HL-60 (cell line): Measurements from ENCODE around the gene DEF6.

Experiments
- DNase-seq, 2 experiments: peaks; one replicate each; pipeline ENCODE4 v3.0.0-alpha.2; 2010 to 2020; ENCODE audit warnings: low read depth in 1 of 2, low spot score in 1 of 2
- H3K27ac ChIP-seq: fragments of 250-450 bp; sonication (Bioruptor Pico); replicated peaks from 2 replicates; pipeline ENCODE4 v1.5.1; 2020; ENCODE audit warnings: mild to moderate bottlenecking, moderate library complexity
- H3K27me3 ChIP-seq: fragments of 250-450 bp; sonication (Bioruptor Pico); 2 replicates; pipeline ENCODE4 v1.5.1; 2021; ENCODE audit warnings: mild to moderate bottlenecking, moderate library complexity; ENCODE audit not compliant: insufficient read depth, poor library complexity, severe bottlenecking
- H3K4me3 ChIP-seq: replicated peaks from 2 replicates; pipeline ENCODE4 v1.5.1; 2011; ENCODE audit warnings: mild to moderate bottlenecking, control low read depth, low read length; ENCODE audit not compliant: insufficient read depth
- GABPA ChIP-seq: IDR thresholded peaks from 2 replicates; pipeline ENCODE4 v1.6.1; 2012; ENCODE audit warnings: low read depth
- POLR2AphosphoS5 ChIP-seq: IDR thresholded peaks from 2 replicates; pipeline ENCODE4 v1.6.1; 2012; ENCODE audit warnings: low read depth
- SPI1 ChIP-seq: IDR thresholded peaks from 2 replicates; pipeline ENCODE4 v1.6.1; 2012; ENCODE audit warnings: low read depth, mild to moderate bottlenecking, borderline replicate concordance
- TF ChIP-seq, protein P1 (sequence below): IDR thresholded peaks from 2 replicates; pipeline ENCODE4 v1.6.1; 2012; ENCODE audit warnings: low read depth; ENCODE audit not compliant: insufficient replicate concordance
- TF ChIP-seq, protein P2 (sequence below): IDR thresholded peaks from one replicate; pipeline ENCODE4 v1.5.1; 2011; ENCODE audit warnings: low read length, control low read depth, inconsistent platforms; ENCODE audit not compliant: insufficient read depth

DEF6 gene

DNA sequence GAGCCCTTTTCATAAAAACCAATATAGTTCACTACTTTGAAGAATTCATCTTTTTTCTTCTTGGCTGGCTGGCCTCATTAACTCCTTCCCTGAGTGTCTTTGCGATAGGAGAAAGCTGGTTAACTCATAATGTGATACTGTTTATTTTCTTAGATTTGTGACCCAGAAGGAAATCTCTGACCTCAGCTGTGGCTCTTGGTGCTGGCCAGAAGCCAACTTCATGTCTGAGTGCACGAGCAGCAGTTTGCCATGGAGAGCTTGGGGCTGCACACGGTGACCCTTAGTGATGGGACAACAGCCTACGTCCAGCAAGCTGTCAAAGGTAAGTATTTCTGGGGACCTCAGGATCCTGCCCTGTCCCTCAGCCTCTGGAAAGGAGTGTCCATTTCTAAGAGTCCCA is 16.7 kb upstream of the DEF6 start:
- Histone ChIP-seq H3K27ac (no peak overlapping the region), H3K4me3 (no peak overlapping the region), H3K27me3 (no peaks in the 10 kb centered on the region)
- TF ChIP-seq GABPA (no peak), SPI1 (no peak), POLR2AphosphoS5 (no peak)
- TF ChIP-seq, protein P1, sequence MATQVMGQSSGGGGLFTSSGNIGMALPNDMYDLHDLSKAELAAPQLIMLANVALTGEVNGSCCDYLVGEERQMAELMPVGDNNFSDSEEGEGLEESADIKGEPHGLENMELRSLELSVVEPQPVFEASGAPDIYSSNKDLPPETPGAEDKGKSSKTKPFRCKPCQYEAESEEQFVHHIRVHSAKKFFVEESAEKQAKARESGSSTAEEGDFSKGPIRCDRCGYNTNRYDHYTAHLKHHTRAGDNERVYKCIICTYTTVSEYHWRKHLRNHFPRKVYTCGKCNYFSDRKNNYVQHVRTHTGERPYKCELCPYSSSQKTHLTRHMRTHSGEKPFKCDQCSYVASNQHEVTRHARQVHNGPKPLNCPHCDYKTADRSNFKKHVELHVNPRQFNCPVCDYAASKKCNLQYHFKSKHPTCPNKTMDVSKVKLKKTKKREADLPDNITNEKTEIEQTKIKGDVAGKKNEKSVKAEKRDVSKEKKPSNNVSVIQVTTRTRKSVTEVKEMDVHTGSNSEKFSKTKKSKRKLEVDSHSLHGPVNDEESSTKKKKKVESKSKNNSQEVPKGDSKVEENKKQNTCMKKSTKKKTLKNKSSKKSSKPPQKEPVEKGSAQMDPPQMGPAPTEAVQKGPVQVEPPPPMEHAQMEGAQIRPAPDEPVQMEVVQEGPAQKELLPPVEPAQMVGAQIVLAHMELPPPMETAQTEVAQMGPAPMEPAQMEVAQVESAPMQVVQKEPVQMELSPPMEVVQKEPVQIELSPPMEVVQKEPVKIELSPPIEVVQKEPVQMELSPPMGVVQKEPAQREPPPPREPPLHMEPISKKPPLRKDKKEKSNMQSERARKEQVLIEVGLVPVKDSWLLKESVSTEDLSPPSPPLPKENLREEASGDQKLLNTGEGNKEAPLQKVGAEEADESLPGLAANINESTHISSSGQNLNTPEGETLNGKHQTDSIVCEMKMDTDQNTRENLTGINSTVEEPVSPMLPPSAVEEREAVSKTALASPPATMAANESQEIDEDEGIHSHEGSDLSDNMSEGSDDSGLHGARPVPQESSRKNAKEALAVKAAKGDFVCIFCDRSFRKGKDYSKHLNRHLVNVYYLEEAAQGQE, result no peak
- TF ChIP-seq, protein P2, sequence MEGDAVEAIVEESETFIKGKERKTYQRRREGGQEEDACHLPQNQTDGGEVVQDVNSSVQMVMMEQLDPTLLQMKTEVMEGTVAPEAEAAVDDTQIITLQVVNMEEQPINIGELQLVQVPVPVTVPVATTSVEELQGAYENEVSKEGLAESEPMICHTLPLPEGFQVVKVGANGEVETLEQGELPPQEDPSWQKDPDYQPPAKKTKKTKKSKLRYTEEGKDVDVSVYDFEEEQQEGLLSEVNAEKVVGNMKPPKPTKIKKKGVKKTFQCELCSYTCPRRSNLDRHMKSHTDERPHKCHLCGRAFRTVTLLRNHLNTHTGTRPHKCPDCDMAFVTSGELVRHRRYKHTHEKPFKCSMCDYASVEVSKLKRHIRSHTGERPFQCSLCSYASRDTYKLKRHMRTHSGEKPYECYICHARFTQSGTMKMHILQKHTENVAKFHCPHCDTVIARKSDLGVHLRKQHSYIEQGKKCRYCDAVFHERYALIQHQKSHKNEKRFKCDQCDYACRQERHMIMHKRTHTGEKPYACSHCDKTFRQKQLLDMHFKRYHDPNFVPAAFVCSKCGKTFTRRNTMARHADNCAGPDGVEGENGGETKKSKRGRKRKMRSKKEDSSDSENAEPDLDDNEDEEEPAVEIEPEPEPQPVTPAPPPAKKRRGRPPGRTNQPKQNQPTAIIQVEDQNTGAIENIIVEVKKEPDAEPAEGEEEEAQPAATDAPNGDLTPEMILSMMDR, result no peak
- DNase-seq, result no peak

DNA sequence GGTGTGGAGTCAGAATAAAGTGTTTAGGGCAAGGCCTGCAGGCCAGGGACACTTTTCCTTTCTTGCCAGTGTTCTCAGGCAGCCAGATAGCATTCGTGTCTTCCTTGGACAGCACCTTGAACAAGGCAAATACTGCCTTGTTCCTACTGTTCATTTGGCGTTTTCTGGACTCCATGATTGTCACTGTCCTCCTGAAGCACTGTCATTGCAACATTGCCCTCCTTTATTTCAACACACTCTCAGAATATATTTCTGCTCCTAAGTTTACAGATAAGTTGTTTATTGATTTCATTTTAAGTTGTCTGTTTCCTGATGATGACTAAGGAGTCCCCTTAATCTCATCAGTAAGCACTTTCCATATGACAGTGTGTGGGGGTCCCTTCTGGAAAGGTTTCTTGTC is 15.1 kb upstream of the DEF6 start:
- DNase-seq, result no peak
- TF ChIP-seq, protein P2, result no peak
- TF ChIP-seq POLR2AphosphoS5 (no peak), SPI1 (no peak), GABPA (no peak)
- TF ChIP-seq, protein P1, result no peak
- no peak overlapping the region for H3K4me3 ChIP-seq
- no peak overlapping the region for H3K27ac ChIP-seq
- no peaks in the 10 kb centered on the region for H3K27me3 ChIP-seq

DNA sequence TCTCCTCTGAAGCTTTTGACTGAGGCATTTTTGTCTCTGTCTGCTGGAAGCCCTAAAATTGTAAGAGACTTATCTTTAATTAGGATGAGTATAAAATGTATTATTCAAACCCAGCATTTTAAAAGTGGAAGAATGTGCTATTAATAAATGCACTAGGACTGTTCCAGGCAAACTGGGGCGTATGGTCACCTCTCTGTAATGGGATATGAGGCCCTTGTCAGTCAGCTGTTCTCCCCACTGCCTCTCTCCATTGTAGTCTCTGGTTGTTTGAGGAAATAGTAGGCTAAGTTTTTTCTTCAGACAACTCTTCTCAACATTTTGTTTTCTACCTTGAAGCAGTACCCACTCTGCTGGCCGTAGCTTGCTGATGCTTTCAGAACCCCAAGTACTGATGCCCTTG is 14.3 kb upstream of the DEF6 start:
- TF ChIP-seq, protein P2, result no peak
- TF ChIP-seq POLR2AphosphoS5 (no peak), GABPA (no peak), SPI1 (no peak)
- TF ChIP-seq, protein P1, result no peak
- no peak for DNase-seq
- no peaks in the 10 kb centered on the region for H3K27me3 ChIP-seq
- no peak overlapping the region for H3K27ac ChIP-seq
- H3K4me3 ChIP-seq, result no peak overlapping the region
